Smooth muscle cell of the brain vasculature (primary cell): Measurements from ENCODE around the gene DTNB.
"Not testable (repeated sequence)": the region's sequence is repeated elsewhere in the genome, so short reads cannot be mapped to it uniquely, and the experiment has no call there.

Source experiments
- DNase-seq: peaks from one replicate; pipeline ENCODE4 v3.0.0-alpha.2; 2012; ENCODE audit warnings: low read depth, low spot score

Gene DTNB

GRCh38 chr2:25684577-25685473 is 11.4 kb upstream of the DTNB start:
- no peak for DNase-seq

- DNase-seq: no peak
Measured at GRCh38 chr2:25682082-25682481, 8.7 kb upstream of the DTNB start.

- DNase-seq: no peak
Measured at GRCh38 chr2:25677877-25678276, 4.5 kb upstream of the DTNB start.

GRCh38 chr2:25674077-25674362 is 643 bp upstream of the DTNB start:
- no peak for DNase-seq

GRCh38 chr2:25672494-25673299 is 680 bp downstream of the DTNB start:
- no peak for DNase-seq

GRCh38 chr2:25671622-25672021 is 1.8 kb downstream of the DTNB start:
- no peak for DNase-seq

- DNase-seq: no peak
Measured at GRCh38 chr2:25669520-25669919, 3.9 kb downstream of the DTNB start.

GRCh38 chr2:25666218-25666617 is 7.2 kb downstream of the DTNB start:
- DNase-seq: no peak

GRCh38 chr2:25665429-25665828 is 7.9 kb downstream of the DTNB start:
- DNase-seq: not testable (repeated sequence)

GRCh38 chr2:25664965-25665307 is 8.4 kb downstream of the DTNB start:
- DNase-seq: no peak

GRCh38 chr2:25664183-25664964 is 9.0 kb downstream of the DTNB start:
- peak; percentile 61 for DNase-seq

GRCh38 chr2:25655316-25655715 is 18.1 kb downstream of the DTNB start:
- no peak for DNase-seq

- DNase-seq: no peak
Measured at GRCh38 chr2:25654801-25655200, 18.6 kb downstream of the DTNB start.

GRCh38 chr2:25651782-25652455 is 21.5 kb downstream of the DTNB start:
- DNase-seq: no peak

GRCh38 chr2:25651066-25651465 is 22.3 kb downstream of the DTNB start:
- no peak for DNase-seq

- no peak for DNase-seq
Measured at GRCh38 chr2:25650256-25650655, 23.1 kb downstream of the DTNB start.

- DNase-seq: no peak
Measured at GRCh38 chr2:25649786-25650185, 23.6 kb downstream of the DTNB start.

GRCh38 chr2:25642298-25642697 is 31.1 kb downstream of the DTNB start:
- no peak for DNase-seq

GRCh38 chr2:25639696-25640095 is 33.7 kb downstream of the DTNB start:
- no peak for DNase-seq

GRCh38 chr2:25639131-25639530 is 34.2 kb downstream of the DTNB start:
- no peak for DNase-seq

- no peak for DNase-seq
Measured at GRCh38 chr2:25635797-25636196, 37.6 kb downstream of the DTNB start.

GRCh38 chr2:25633801-25634200 is 39.6 kb downstream of the DTNB start:
- DNase-seq: not testable (repeated sequence)
